GM19351 (cell line): Measurements from ENCODE around the gene CDH2.
"Not testable (repeated sequence)": the region's sequence is repeated elsewhere in the genome, so short reads cannot be mapped to it uniquely, and the experiment has no call there.

Experiments
- ATAC-seq: cut with Tn5 transposase; IDR thresholded peaks from one replicate; pipeline ENCODE4 v1.9.1; 2021; ENCODE audit warnings: mild to moderate bottlenecking, moderate library complexity; ENCODE audit not compliant: unreplicated experiment

The CDH2 gene

DNA sequence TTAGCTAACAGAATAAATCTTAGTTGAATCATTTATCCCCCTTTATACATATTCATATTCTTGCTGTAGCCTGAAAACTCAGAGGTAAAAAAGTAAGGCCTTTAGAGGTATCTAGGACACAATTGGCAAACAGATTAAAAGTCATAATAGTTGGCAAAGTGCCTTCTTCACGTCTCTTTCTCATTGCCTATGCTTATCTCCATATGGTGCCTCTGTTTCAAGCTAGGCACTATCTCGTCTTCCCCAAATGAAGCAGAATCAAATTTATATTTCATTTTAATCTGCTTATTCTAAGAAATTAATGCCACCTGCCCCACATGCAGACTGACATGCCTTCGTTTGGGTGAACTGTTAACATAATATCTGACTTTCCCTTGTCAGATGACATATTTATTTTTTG lies 245.4 kb downstream of the CDH2 start:
- ATAC-seq = no peak

DNA sequence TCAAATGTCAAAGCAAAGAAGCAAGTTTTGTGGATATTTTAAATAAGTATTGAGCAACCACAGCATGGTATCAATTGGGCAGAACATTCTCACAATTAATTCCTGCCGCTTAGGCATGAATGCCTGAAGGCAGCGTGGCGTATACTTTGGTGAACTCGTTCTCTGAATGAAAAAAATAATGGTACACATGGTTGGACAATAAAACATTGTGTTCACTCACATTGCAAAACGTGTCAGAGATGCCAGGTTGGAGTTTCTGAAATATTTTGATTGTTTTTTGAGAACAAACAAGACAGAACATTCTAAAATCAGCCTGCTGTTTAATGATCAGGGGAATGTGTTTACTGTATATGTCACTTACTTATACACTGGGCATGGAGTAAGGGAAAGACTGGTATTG lies 254.2 kb downstream of the CDH2 start:
- no peak for ATAC-seq

DNA sequence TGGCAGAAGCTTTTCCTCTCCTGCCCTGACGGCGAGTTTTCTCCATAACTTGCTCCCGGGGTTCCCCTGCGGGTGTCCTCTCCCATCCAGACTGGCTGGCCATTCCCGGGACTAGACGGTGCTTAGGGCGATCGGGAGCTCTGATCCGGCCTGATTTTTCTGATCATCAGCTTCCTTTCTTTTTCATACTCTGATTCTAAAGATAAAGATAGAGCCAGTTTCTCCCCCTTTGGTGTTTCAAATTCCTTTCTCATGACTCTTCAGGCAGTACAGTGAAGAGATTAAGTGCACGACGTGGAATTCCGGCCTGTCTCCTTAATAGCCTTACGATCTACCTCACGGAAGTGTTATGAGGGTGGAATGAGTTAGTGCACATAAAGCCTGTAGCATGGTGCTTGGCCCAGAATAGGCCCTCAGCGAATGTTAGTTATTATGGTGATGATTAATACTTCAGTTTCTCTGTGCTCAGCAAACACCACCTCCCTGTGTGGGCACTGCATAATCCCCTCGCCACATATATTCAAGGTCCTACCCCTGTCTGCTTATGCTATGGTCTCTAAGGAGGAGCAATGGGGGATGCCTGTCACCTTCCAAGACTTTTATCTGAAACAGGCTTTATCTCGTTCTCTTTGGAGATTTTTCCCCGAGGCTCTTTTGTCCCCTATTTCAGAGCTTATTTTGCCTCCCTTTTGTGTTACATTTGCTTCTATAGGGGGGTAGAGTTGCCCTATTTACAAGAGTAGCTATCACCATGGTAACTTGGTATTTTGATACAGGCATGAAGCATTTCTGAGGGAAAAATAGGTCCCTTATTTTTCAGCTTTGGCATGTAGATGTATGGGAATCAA lies 254.8 kb downstream of the CDH2 start:
- ATAC-seq = no peak

DNA sequence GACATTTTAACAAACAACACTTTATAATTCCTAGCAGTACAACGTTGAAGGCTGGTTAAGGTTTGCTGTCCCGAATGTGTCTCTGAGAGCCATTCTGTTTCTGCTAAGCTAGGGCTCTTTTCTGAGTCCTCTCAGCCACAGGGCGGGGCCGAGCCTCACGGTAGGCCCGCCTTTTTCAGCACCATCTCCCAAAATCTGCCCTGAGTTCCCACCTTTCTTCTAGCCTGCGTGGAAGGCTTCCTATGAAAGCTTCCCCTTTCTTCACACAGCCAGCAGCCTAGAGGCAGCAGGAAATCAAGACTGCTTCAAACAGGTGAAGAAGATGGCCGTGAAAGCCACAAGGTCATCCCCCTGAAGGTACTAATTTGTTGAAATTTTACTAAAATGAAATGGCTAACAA lies 255.5 kb downstream of the CDH2 start:
- ATAC-seq = no peak

DNA sequence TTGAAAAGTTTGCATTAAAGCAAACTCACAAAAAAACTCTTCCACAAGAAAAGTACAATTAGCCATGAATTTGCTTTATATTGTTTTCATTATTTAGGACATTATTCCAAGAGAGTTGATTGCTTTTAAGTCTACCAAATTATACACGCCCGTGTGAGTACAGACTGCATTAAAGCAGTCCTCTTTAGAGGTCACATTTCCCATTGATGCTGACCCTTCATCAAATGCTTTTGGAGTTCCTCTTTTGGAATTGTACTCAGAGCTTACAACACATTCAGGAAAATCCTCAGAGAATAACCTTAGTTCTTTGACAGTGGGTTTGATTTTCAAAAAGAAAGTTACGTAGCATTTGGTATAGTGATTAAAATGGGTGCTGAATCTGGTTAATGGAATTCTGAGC lies 256.1 kb downstream of the CDH2 start:
- ATAC-seq = no peak

DNA sequence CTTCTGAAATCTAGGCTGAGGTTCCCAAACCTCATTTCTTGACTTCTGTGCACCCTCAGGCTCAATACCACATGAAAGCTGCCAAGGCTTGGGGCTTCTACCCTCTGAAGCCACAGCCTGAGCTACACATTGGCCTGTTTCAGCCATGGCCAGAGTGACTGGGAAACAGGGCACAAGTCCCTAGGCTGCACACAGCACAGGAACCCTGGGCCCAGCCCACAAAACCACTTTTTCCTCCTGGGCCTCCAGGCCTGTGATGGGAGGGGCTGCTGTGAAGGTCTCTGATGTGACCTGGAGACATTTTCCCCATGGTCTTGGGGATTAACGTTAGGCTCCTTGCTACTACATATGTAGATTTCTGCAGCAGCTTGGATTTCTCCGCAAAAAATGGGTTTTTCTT lies 270.7 kb downstream of the CDH2 start:
- ATAC-seq = not testable (repeated sequence)

DNA sequence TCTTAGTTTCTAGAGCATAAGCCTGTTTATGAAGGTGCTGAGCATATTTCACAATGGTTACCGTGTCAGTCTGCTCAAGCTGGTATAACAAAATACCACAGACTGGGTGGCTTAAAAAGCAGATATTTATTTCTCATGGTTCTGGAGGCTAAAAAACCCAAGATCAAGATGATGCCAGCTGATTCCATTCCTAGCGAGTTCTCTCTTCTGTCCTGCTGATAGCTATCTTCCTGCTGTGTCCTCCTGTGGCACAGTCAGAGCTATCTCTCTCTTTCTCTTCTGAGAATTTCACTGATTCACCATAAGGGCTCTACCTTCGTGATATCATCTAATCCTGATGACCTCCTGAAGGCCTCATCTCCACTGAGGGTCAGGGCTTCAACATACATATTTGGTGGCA lies 273.0 kb downstream of the CDH2 start:
- no peak for ATAC-seq

DNA sequence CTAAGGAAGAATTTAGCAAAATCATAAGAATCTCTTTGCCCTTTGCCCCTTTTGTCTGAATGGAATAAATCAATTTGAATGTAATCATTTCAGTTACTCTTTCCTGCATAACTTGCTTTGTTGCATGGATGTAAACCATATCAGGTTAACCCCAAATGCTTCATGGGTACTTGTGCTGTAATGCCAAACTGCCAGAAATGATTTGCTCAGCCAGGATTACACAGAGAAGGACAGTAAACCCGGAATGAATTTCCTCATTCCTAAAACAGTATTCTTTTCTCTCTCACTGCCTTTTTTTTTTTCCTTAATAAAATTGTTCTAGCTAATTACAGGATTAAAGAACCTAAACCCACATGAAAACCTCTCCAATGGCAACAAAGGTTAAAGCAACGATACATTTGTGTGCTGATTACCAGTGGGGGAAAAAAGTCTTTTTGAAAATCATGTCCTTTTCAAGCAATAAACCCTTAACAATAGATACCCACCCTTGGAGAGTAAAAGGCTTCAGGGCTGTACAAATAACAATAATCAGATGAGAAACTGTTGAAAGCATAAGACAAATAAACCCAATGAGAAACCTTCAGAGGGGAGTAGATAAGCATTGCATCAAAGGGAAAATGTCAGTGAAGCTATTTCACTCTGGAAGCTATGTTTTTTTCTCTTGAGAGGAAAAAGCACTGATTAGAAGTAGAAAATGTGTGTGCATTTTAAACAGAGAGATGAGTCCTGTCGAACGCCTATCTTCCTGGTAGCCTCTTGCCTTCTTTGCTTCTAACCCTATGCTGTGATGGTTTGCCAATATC lies 275.3 kb downstream of the CDH2 start:
- no peak for ATAC-seq
